WTC11 (cell line): ENCODE results near the gene CHD3. TPM values are rescaled to one million over a fixed set of nuclear protein-coding genes. Genes with fewer than 3 reads are reported as not detected.

Source experiments
- ATAC-seq: fragments of 200-7000 bp; cut with Tn5 transposase; 2 replicates; pipeline ENCODE4 v1.10.0; 2021; ENCODE audit warnings: mild to moderate bottlenecking, moderate library complexity
- CTCF ChIA-PET: fragments of 300-600 bp; sonication (Branson Sonifier 250); formaldehyde crosslinking; loops from one replicate; lab custom pipeline; 2021; ENCODE audit warnings: antibody characterized with exemption; lab: Charles Lee
- POLR2A ChIA-PET: fragments of 350-600 bp; sonication (Branson Sonifier 250); formaldehyde crosslinking; loops from one replicate; lab custom pipeline; 2021; ENCODE audit warnings: antibody characterized with exemption; lab: Charles Lee
- DNase-seq: peaks from one replicate; pipeline ENCODE4 v3.0.0; 2021; ENCODE audit warnings: low spot score
- H3K27ac Mint-ChIP-seq: 2 replicates; pipeline ENCODE4 v1.8.0; 2021; ENCODE audit warnings: mixed read lengths
- H3K27me3 Mint-ChIP-seq: 2 replicates; pipeline ENCODE4 v1.8.0; 2021; ENCODE audit warnings: low read depth, mild to moderate bottlenecking, moderate library complexity, mixed read lengths
- H3K36me3 Mint-ChIP-seq: 2 replicates; pipeline ENCODE4 v1.8.0; 2021; ENCODE audit warnings: mixed read lengths
- H3K4me1 Mint-ChIP-seq: 2 replicates; pipeline ENCODE4 v1.8.0; 2022; ENCODE audit warnings: mixed read lengths
- H3K4me3 Mint-ChIP-seq: 2 replicates; pipeline ENCODE4 v1.8.0; 2021; ENCODE audit warnings: mild to moderate bottlenecking, moderate library complexity, mixed read lengths
- H3K9me3 Mint-ChIP-seq: 2 replicates; pipeline ENCODE4 v1.8.0; 2021; ENCODE audit warnings: mixed read lengths
- ATF1 ChIP-seq: sonication (generic); formaldehyde crosslinking; IDR thresholded peaks from 2 replicates; pipeline ENCODE4 v1.8.1; 2023; ENCODE audit warnings: mild to moderate bottlenecking, moderate library complexity, missing genetic modification reagents
- ATF2 ChIP-seq: sonication (generic); formaldehyde crosslinking; IDR thresholded peaks from 2 replicates; pipeline ENCODE4 v1.8.1; 2022; ENCODE audit warnings: low read depth, missing genetic modification reagents, borderline replicate concordance
- ATF3 ChIP-seq: sonication (generic); formaldehyde crosslinking; conservative IDR thresholded peaks from 2 replicates; pipeline ENCODE4 v1.8.1; 2022; ENCODE audit warnings: mild to moderate bottlenecking, missing genetic modification reagents
- ATF6 ChIP-seq: sonication (generic); formaldehyde crosslinking; IDR thresholded peaks from 2 replicates; pipeline ENCODE4 v1.8.1; 2023; ENCODE audit warnings: mild to moderate bottlenecking, missing genetic modification reagents
- CDX4 ChIP-seq: fragments of 250-450 bp; sonication (Bioruptor Pico); IDR thresholded peaks from 2 replicates; pipeline ENCODE4 v1.9.0; 2021; ENCODE audit warnings: moderate library complexity, mild to moderate bottlenecking, inconsistent platforms, borderline replicate concordance
- CREB1 ChIP-seq: sonication (generic); formaldehyde crosslinking; IDR thresholded peaks from 2 replicates; pipeline ENCODE4 v1.8.0; 2023; ENCODE audit warnings: mild to moderate bottlenecking, missing genetic modification reagents
- CTCF ChIP-seq: fragments of 200-600 bp; IDR thresholded peaks from 2 replicates; pipeline ENCODE4 v1.8.0; 2022; ENCODE audit warnings: antibody characterized with exemption
- E2F5 ChIP-seq: sonication (generic); formaldehyde crosslinking; IDR thresholded peaks from 2 replicates; pipeline ENCODE4 v1.8.1; 2022; ENCODE audit warnings: mild to moderate bottlenecking, moderate library complexity, missing genetic modification reagents
- ELF4 ChIP-seq: sonication (generic); formaldehyde crosslinking; IDR thresholded peaks from 2 replicates; pipeline ENCODE4 v1.8.1; 2022; ENCODE audit warnings: low read depth, mild to moderate bottlenecking, moderate library complexity, missing genetic modification reagents
- EMX1 ChIP-seq: fragments of 250-450 bp; sonication (Bioruptor Pico); IDR thresholded peaks from 2 replicates; pipeline ENCODE4 v1.8.0; 2021; ENCODE audit warnings: mild to moderate bottlenecking
- ETV6 ChIP-seq: sonication (generic); formaldehyde crosslinking; IDR thresholded peaks from 2 replicates; pipeline ENCODE4 v1.8.1; 2022; ENCODE audit warnings: mild to moderate bottlenecking, missing genetic modification reagents
- JAZF1 ChIP-seq: fragments of 250-450 bp; sonication (Bioruptor Pico); IDR thresholded peaks from 2 replicates; pipeline ENCODE4 v1.9.0; 2021; ENCODE audit warnings: moderate library complexity, mild to moderate bottlenecking, inconsistent platforms
- JUN ChIP-seq: sonication (generic); formaldehyde crosslinking; IDR thresholded peaks from 2 replicates; pipeline ENCODE4 v1.8.0; 2023; ENCODE audit warnings: mild to moderate bottlenecking, missing genetic modification reagents
- NFE2L1 ChIP-seq: sonication (generic); formaldehyde crosslinking; IDR thresholded peaks from 2 replicates; pipeline ENCODE4 v1.8.1; 2023; ENCODE audit warnings: missing genetic modification reagents
- NR1H2 ChIP-seq: sonication (generic); formaldehyde crosslinking; IDR thresholded peaks from 2 replicates; pipeline ENCODE4 v1.9.0; 2021; ENCODE audit warnings: mild to moderate bottlenecking, moderate library complexity, missing genetic modification reagents
- PRDM15 ChIP-seq: sonication (generic); formaldehyde crosslinking; IDR thresholded peaks from 2 replicates; pipeline ENCODE4 v1.8.0; 2022; ENCODE audit warnings: missing genetic modification reagents
- SMAD4 ChIP-seq: sonication (generic); formaldehyde crosslinking; IDR thresholded peaks from 2 replicates; pipeline ENCODE4 v1.8.0; 2022; ENCODE audit warnings: mild to moderate bottlenecking, missing genetic modification reagents
- SP1 ChIP-seq: sonication (generic); formaldehyde crosslinking; conservative IDR thresholded peaks from 2 replicates; pipeline ENCODE4 v1.8.1; 2022; ENCODE audit warnings: missing genetic modification reagents
- TEAD1 ChIP-seq: sonication (generic); formaldehyde crosslinking; IDR thresholded peaks from 2 replicates; pipeline ENCODE4 v1.8.0; 2022; ENCODE audit warnings: mild to moderate bottlenecking, missing genetic modification reagents
- TEAD4 ChIP-seq: sonication (generic); formaldehyde crosslinking; IDR thresholded peaks from 2 replicates; pipeline ENCODE4 v1.8.0; 2022; ENCODE audit warnings: mild to moderate bottlenecking, missing genetic modification reagents
- USF1 ChIP-seq: sonication (generic); formaldehyde crosslinking; IDR thresholded peaks from 2 replicates; pipeline ENCODE4 v1.8.0; 2022; ENCODE audit warnings: mild to moderate bottlenecking, missing genetic modification reagents
- USF2 ChIP-seq: sonication (generic); formaldehyde crosslinking; IDR thresholded peaks from 2 replicates; pipeline ENCODE4 v1.8.1; 2023; ENCODE audit warnings: mild to moderate bottlenecking, missing genetic modification reagents, moderate library complexity
- ZNF232 ChIP-seq: sonication (generic); formaldehyde crosslinking; IDR thresholded peaks from 2 replicates; pipeline ENCODE4 v1.8.0; 2022; ENCODE audit warnings: mild to moderate bottlenecking, missing genetic modification reagents
- ZNF416 ChIP-seq: fragments of 250-450 bp; sonication (Bioruptor Pico); IDR thresholded peaks from 2 replicates; pipeline ENCODE4 v1.9.0; 2021; ENCODE audit warnings: mild to moderate bottlenecking, inconsistent platforms
- total RNA-seq: library from RNA; stranded (reverse); gene quantifications from 3 replicates; pipeline ENCODE4 v1.2.3, GENCODE V29; 2021

CHD3 gene
- total RNA-seq, 1 experiment from 2014 or later = 39.5 TPM

- TF ChIP-seq TEAD4 (CRISPR knock-in tag) = no peak
Measured at GRCh38 chr17:7841396-7841914, 47.1 kb upstream of the CHD3 start (continued).

- TF ChIP-seq PRDM15 (CRISPR knock-in tag) = no peak
- TF ChIP-seq USF2 = peak; percentile 61
- no peak for TF ChIP-seq ZNF232 (CRISPR knock-in tag)
- no peak for TF ChIP-seq SMAD4 (CRISPR knock-in tag)
- TF ChIP-seq JAZF1 (CRISPR knock-in tag) = no peak
- TF ChIP-seq CTCF = no peak
- no peak for TF ChIP-seq ZNF416 (CRISPR knock-in tag)
- TF ChIP-seq ETV6 = no peak
- TF ChIP-seq ATF6 = peak; percentile 45; the same call in 1 of the 2 replicates
- TF ChIP-seq ELF4 (CRISPR knock-in tag) = no peak
- no peak for TF ChIP-seq EMX1 (CRISPR knock-in tag)
- 0 out of 2 replicates have a peak, but pooled peaks have one; percentile 10 for TF ChIP-seq TEAD1 (CRISPR knock-in tag)
- no peak for TF ChIP-seq CREB1 (CRISPR knock-in tag)
- TF ChIP-seq SP1 = peak; percentile 68; the same call in 1 of the 2 replicates
- 0 out of 2 replicates have a peak, but pooled peaks have one; percentile 56 for TF ChIP-seq E2F5
- TF ChIP-seq USF1 (CRISPR knock-in tag) = peak; percentile 73; the same call in 1 of the 2 replicates
- TF ChIP-seq NR1H2 (CRISPR knock-in tag) = no peak
- no peak for TF ChIP-seq CDX4
- TF ChIP-seq JUN (CRISPR knock-in tag) = no peak
- no peak for TF ChIP-seq NFE2L1 (CRISPR knock-in tag)
- TF ChIP-seq ATF3 (CRISPR knock-in tag) = no peak
- TF ChIP-seq ATF2 (CRISPR knock-in tag) = no peak
- TF ChIP-seq ATF1 (CRISPR knock-in tag) = no peak
- Mint-ChIP-seq H3K36me3 (no peaks in the 10 kb centered on the region), H3K4me1 (peaks cover 42% of the 10 kb centered on the region), H3K9me3 (no peaks in the 10 kb centered on the region), H3K27ac (peak overlapping the region; percentile 15; the same call in 1 of the 2 replicates), H3K4me3 (peak overlapping the region; percentile 81), H3K27me3 (peaks cover 51% of the 10 kb centered on the region)
- ChIA-PET CTCF (interaction anchor here (0.6 to 7.0 kb wide), 9 partner anchors 7 to 238 kb away, joined by 3 to 66 read pairs (median 6); partner anchors contain the start of gene KDM6B), POLR2A (no interaction called here)
- peak; percentile 94 for DNase-seq
- ATAC-seq = peak; percentile 6
Measured at GRCh38 chr17:7841915-7842379, 46.6 kb upstream of the CHD3 start.
